BJ (cell line): Measurements from ENCODE around the gene TTC7B. TPM values are rescaled to one million over a fixed set of nuclear protein-coding genes. Genes with fewer than 3 reads are reported as not detected.

Experiments
- CTCF ChIA-PET: fragments of 350-600 bp; formaldehyde crosslinking; extraction: SDS; loops from one replicate; lab custom pipeline; 2021; ENCODE audit warnings: antibody characterized with exemption, inconsistent platforms; lab: Yijun Ruan, JAX
- POLR2A ChIA-PET: fragments of 300-600 bp; sonication (Branson Sonifier 250); formaldehyde crosslinking; extraction: SDS; loops from one replicate; lab custom pipeline; 2021; ENCODE audit warnings: antibody characterized with exemption; lab: Charles Lee
- DNase-seq: peaks from one replicate; pipeline ENCODE4 v3.0.0-alpha.2; 2011; ENCODE audit warnings: low read depth
- H3K27me3 ChIP-seq: 2 replicates; pipeline ENCODE4 v1.6.0; 2011; ENCODE audit warnings: low read length; ENCODE audit not compliant: control insufficient read depth, insufficient read depth
- H3K36me3 ChIP-seq: 2 replicates; pipeline ENCODE4 v1.5.1; 2011; ENCODE audit warnings: low read length; ENCODE audit not compliant: control insufficient read depth, insufficient read depth
- H3K4me3 ChIP-seq: 2 replicates; pipeline ENCODE4 v1.5.1; 2011; ENCODE audit warnings: low read depth, mild to moderate bottlenecking, control low read depth, low read length
- polyA plus RNA-seq: library from polyadenylated mRNA; depleted of rRNA; stranded (reverse); fragments of >200 nt; gene quantifications from 2 replicates; pipeline ENCODE4 v1.2.3, GENCODE V29; 2011
- TF ChIP-seq, protein P1 (sequence below): IDR thresholded peaks from 2 replicates; pipeline ENCODE4 v1.5.1; 2011; ENCODE audit warnings: low read depth, mild to moderate bottlenecking, control low read depth, inconsistent platforms, low read length, moderate library complexity; ENCODE audit not compliant: insufficient read depth

Gene TTC7B
- polyA plus RNA-seq, 1 experiment, result 46.9 TPM

- no peaks in the 10 kb centered on the region for H3K36me3 ChIP-seq
- H3K27me3 ChIP-seq, result no peaks in the 10 kb centered on the region
- CTCF ChIA-PET, result interaction anchor here (0.8 to 1.5 kb wide), 2 partner anchors 27 to 248 kb away, joined by 3 read pairs; no protein-coding TSS in a partner anchor
- H3K4me3 ChIP-seq, result no peak overlapping the region
- POLR2A ChIA-PET, result interaction anchor here (0.6 kb wide), 1 partner anchor 251 kb away, joined by 3 read pairs; the partner anchor contains the start of gene CALM1
- no peak for DNase-seq
- TF ChIP-seq, protein P1, sequence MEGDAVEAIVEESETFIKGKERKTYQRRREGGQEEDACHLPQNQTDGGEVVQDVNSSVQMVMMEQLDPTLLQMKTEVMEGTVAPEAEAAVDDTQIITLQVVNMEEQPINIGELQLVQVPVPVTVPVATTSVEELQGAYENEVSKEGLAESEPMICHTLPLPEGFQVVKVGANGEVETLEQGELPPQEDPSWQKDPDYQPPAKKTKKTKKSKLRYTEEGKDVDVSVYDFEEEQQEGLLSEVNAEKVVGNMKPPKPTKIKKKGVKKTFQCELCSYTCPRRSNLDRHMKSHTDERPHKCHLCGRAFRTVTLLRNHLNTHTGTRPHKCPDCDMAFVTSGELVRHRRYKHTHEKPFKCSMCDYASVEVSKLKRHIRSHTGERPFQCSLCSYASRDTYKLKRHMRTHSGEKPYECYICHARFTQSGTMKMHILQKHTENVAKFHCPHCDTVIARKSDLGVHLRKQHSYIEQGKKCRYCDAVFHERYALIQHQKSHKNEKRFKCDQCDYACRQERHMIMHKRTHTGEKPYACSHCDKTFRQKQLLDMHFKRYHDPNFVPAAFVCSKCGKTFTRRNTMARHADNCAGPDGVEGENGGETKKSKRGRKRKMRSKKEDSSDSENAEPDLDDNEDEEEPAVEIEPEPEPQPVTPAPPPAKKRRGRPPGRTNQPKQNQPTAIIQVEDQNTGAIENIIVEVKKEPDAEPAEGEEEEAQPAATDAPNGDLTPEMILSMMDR, result no peak
Observed at GRCh38 chr14:90647473-90648005, 168.7 kb downstream of the TTC7B start.

- H3K27me3 ChIP-seq, result no peaks in the 10 kb centered on the region
- TF ChIP-seq, protein P1, result no peak
- H3K36me3 ChIP-seq, result no peaks in the 10 kb centered on the region
- POLR2A ChIA-PET, result no interaction called here
- CTCF ChIA-PET, result interaction anchor here (1.1 to 1.3 kb wide), 2 partner anchors 21 to 36 kb away, joined by 3 read pairs; no protein-coding TSS in a partner anchor
- DNase-seq, result no peak
- H3K4me3 ChIP-seq, result no peak overlapping the region
Observed at GRCh38 chr14:90645842-90646443, 170.3 kb downstream of the TTC7B start.

GRCh38 chr14:90644882-90645281 lies 171.3 kb downstream of the TTC7B start:
- ChIA-PET CTCF (interaction anchor here (1.3 to 1.6 kb wide), 2 partner anchors 13 to 14 kb away, joined by 3 to 7 read pairs; no protein-coding TSS in a partner anchor), POLR2A (no interaction called here)
- TF ChIP-seq, protein P1, result no peak
- peak; percentile 48 for DNase-seq
- no peak overlapping the region for H3K4me3 ChIP-seq
- H3K36me3 ChIP-seq, result no peaks in the 10 kb centered on the region
- no peaks in the 10 kb centered on the region for H3K27me3 ChIP-seq

GRCh38 chr14:90643982-90644670 lies 172.1 kb downstream of the TTC7B start:
- POLR2A ChIA-PET, result no interaction called here

More at GRCh38 chr14:90643982-90644670, 172.1 kb downstream of the TTC7B start:
- TF ChIP-seq, protein P1, result no peak
- Histone ChIP-seq H3K4me3 (no peak overlapping the region), H3K27me3 (no peaks in the 10 kb centered on the region), H3K36me3 (no peaks in the 10 kb centered on the region)
- CTCF ChIA-PET, result interaction anchor here (0.9 to 1.6 kb wide), 3 partner anchors 12 to 55 kb away, joined by 3 to 7 read pairs (median 3); no protein-coding TSS in a partner anchor
- no peak for DNase-seq
